GM23338 (cell line): Measurements from ENCODE around the gene BNIPL. TPM values are rescaled to one million over a fixed set of nuclear protein-coding genes. Genes with fewer than 3 reads are reported as not detected.

Experiments used
- ATAC-seq: fragments of 200-7000 bp; cut with Tn5 transposase; 3 replicates; pipeline ENCODE4 v1.9.1; 2020
- DNase-seq: peaks from one replicate; pipeline ENCODE4 v3.0.0-alpha.2; 2015; ENCODE audit warnings: low spot score
- H2AFZ ChIP-seq: fragments of 200-600 bp; sonication (generic); 2 replicates; pipeline ENCODE4 v1.8.0; 2016; ENCODE audit warnings: antibody characterized with exemption, mild to moderate bottlenecking, moderate library complexity
- H3F3A ChIP-seq: fragments of 200-600 bp; sonication (generic); replicated peaks from 2 replicates; pipeline ENCODE4 v1.8.0; 2017; ENCODE audit warnings: antibody characterized with exemption, mixed run types, low read depth
- H3K27ac ChIP-seq: fragments of 200-600 bp; sonication (generic); 2 replicates; pipeline ENCODE4 v1.6.1; 2016; ENCODE audit warnings: low read depth
- H3K27me3 ChIP-seq: fragments of 200-600 bp; sonication (generic); 2 replicates; pipeline ENCODE4 v1.8.0; 2016; ENCODE audit warnings: mild to moderate bottlenecking, mixed run types, moderate library complexity; ENCODE audit not compliant: insufficient read depth
- H3K36me3 ChIP-seq: fragments of 200-600 bp; sonication (generic); 2 replicates; pipeline ENCODE4 v1.8.0; 2016; ENCODE audit warnings: mild to moderate bottlenecking; ENCODE audit not compliant: insufficient read depth
- H3K4me1 ChIP-seq: fragments of 200-600 bp; sonication (generic); 2 replicates; pipeline ENCODE4 v1.8.0; 2016; ENCODE audit warnings: mild to moderate bottlenecking, moderate library complexity; ENCODE audit not compliant: insufficient read depth
- H3K4me2 ChIP-seq: fragments of 200-600 bp; sonication (generic); 2 replicates; pipeline ENCODE4 v1.7.1; 2017; ENCODE audit warnings: mixed run types
- H3K4me3 ChIP-seq: fragments of 200-600 bp; sonication (generic); 2 replicates; pipeline ENCODE4 v1.6.1; 2016; ENCODE audit warnings: mixed run types
- H3K79me2 ChIP-seq: fragments of 200-600 bp; sonication (generic); replicated peaks from 2 replicates; pipeline ENCODE4 v1.8.0; 2017; ENCODE audit warnings: mild to moderate bottlenecking; ENCODE audit not compliant: insufficient read depth
- H3K9me2 ChIP-seq: fragments of 200-600 bp; sonication (generic); 2 replicates; pipeline ENCODE4 v1.8.0; 2017; ENCODE audit not compliant: insufficient read depth
- H4K20me1 ChIP-seq: fragments of 200-600 bp; sonication (generic); replicated peaks from 2 replicates; pipeline ENCODE4 v1.8.0; 2017; ENCODE audit warnings: mild to moderate bottlenecking; ENCODE audit not compliant: insufficient read depth
- H3K27ac Mint-ChIP-seq: 2 replicates; pipeline ENCODE4 v1.8.0; 2020; ENCODE audit warnings: inconsistent platforms, mild to moderate bottlenecking, moderate library complexity, mixed read lengths
- H3K27me3 Mint-ChIP-seq: 3 replicates; pipeline ENCODE4 v1.8.0; 2022; ENCODE audit warnings: low read depth, mild to moderate bottlenecking, moderate library complexity, mixed read lengths, inconsistent platforms; ENCODE audit not compliant: insufficient read depth, poor library complexity
- H3K36me3 Mint-ChIP-seq: 3 replicates; pipeline ENCODE4 v1.8.0; 2021; ENCODE audit warnings: low read depth, mild to moderate bottlenecking, inconsistent platforms, moderate library complexity, mixed read lengths
- H3K4me1 Mint-ChIP-seq: 3 replicates; pipeline ENCODE4 v1.8.0; 2020; ENCODE audit warnings: mild to moderate bottlenecking, inconsistent platforms, mixed read lengths
- H3K4me3 Mint-ChIP-seq: 3 replicates; pipeline ENCODE4 v1.8.0; 2021; ENCODE audit warnings: moderate library complexity, mild to moderate bottlenecking, inconsistent platforms, mixed read lengths
- H3K9me3 Mint-ChIP-seq: 3 replicates; pipeline ENCODE4 v1.8.0; 2020; ENCODE audit warnings: moderate library complexity, mild to moderate bottlenecking, inconsistent platforms, mixed read lengths
- CREB1 ChIP-seq: fragments of 250-450 bp; sonication (Bioruptor Pico); IDR thresholded peaks from 2 replicates; pipeline ENCODE4 v1.5.0; 2020; ENCODE audit warnings: low read depth, mild to moderate bottlenecking, moderate library complexity
- CTCF ChIP-seq, 2 experiments: fragments of 200-600 bp in 1 of 2; sonication (generic) in 1 of 2; conservative IDR thresholded peaks; 2 replicates each; pipeline versions ENCODE4 v1.5.1 to v1.6.1; 2016 to 2017; ENCODE audit warnings: antibody characterized with exemption in 2 of 2, low read depth in 2 of 2, mild to moderate bottlenecking in 2 of 2, moderate library complexity in 1 of 2
- ETS1 ChIP-seq: IDR thresholded peaks from 2 replicates; pipeline ENCODE4 v1.6.1; 2016; ENCODE audit warnings: antibody characterized with exemption
- EZH2phosphoT487 ChIP-seq: fragments of 200-600 bp; sonication (generic); IDR thresholded peaks from one replicate; pipeline ENCODE4 v1.8.1; 2018; ENCODE audit warnings: antibody characterized with exemption; ENCODE audit not compliant: unreplicated experiment
- NANOG ChIP-seq: IDR thresholded peaks from 2 replicates; pipeline ENCODE4 v1.6.1; 2016; ENCODE audit warnings: antibody characterized with exemption, borderline replicate concordance
- REST ChIP-seq: IDR thresholded peaks from one replicate; pipeline ENCODE4 v1.6.1; 2018; ENCODE audit warnings: antibody characterized with exemption; ENCODE audit not compliant: unreplicated experiment
- STAT1 ChIP-seq: IDR thresholded peaks from one replicate; pipeline ENCODE4 v1.6.1; 2016; ENCODE audit warnings: antibody characterized with exemption; ENCODE audit not compliant: unreplicated experiment
- polyA plus RNA-seq: library from polyadenylated mRNA; unstranded; fragments of >200 nt; fragmentation: Nextera tagmentation; extraction: Ambion mirVana; gene quantifications from 2 replicates; pipeline ENCODE4 v1.2.1, GENCODE V29; 2016
- total RNA-seq: library from RNA; depleted of rRNA; stranded (reverse); fragments of >200 nt; shearing (Covaris generic); gene quantifications from 2 replicates; pipeline ENCODE4 v1.2.3, GENCODE V29; 2014

BNIPL gene
- total and polyA plus RNA-seq, 2 experiments from 2014 or later = 0.91 to 1.2 TPM

- Mint-ChIP-seq H3K4me3 (no peak overlapping the region), H3K36me3 (no peaks in the 10 kb centered on the region; the same call in 2 of the 3 replicates), H3K27me3 (peaks cover 2% of the 10 kb centered on the region), H3K27ac (no peak overlapping the region), H3K9me3 (no peaks in the 10 kb centered on the region), H3K4me1 (peaks cover 10% of the 10 kb centered on the region; the same call in 2 of the 3 replicates)
- H3K79me2 ChIP-seq = peaks cover 15% of the 10 kb centered on the region
- no peaks in the 10 kb centered on the region for H3K27me3 ChIP-seq
- peaks cover 4% of the 10 kb centered on the region for H3K4me1 ChIP-seq
- no peaks in the 10 kb centered on the region for H3K9me2 ChIP-seq
- DNase-seq = no peak
- H3K4me2 ChIP-seq = no peak overlapping the region
- H3K4me3 ChIP-seq = no peak overlapping the region
- H3K36me3 ChIP-seq = no peaks in the 10 kb centered on the region
- no peak for TF ChIP-seq ETS1
- no peak for TF ChIP-seq STAT1
- TF ChIP-seq REST = no peak
- H2AFZ ChIP-seq = no peak overlapping the region
- no peaks in the 10 kb centered on the region; the same call in 1 of the 2 replicates for H4K20me1 ChIP-seq
- no peak for ATAC-seq
- H3K27ac ChIP-seq = no peak overlapping the region
- H3F3A ChIP-seq = peaks cover 3% of the 10 kb centered on the region; the same call in 1 of the 2 replicates
These were observed 23.5 kb upstream of the BNIPL start for GRCh38 chr1:151012684-151013471.

DNA sequence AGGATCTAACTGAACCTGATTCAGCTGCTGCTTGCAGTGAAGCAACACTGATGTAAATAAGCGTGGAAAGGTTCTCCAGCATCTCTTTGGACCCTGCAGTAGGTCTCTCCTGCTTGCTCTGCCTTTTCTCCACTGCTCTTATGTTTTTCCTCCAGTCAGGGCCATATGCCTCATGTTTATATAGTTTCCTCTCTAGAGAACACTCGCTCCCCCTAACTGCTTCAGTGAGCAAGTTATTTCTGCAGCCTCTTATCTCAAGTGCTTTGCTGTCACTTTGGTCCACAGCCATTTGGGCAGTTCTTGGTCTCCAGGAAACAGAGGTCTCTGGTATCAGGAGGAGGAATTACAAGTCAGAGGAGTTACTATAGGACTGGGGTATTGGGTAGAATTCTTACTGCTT lies 22.9 kb upstream of the BNIPL start:
- Mint-ChIP-seq H3K4me1 (peaks cover 8% of the 10 kb centered on the region; the same call in 2 of the 3 replicates), H3K4me3 (no peak overlapping the region), H3K27ac (no peak overlapping the region)
- TF ChIP-seq CTCF (conservative IDR thresholded peaks at IDR 0.05; ENCODE audit: low read depth in 2 of 2) = no peak
- no peak for TF ChIP-seq NANOG
- TF ChIP-seq EZH2phosphoT487 = no peak
- TF ChIP-seq CREB1 (CRISPR knock-in tag) = no peak
- TF ChIP-seq STAT1 = no peak

More for the DNA sequence above, 22.9 kb upstream of the BNIPL start:
- DNase-seq (no peak), ATAC-seq (no peak)
- peaks cover 3% of the 10 kb centered on the region; the same call in 2 of the 3 replicates for H3K36me3 Mint-ChIP-seq
- H3K36me3 ChIP-seq = no peaks in the 10 kb centered on the region
- peaks cover 3% of the 10 kb centered on the region; the same call in 1 of the 2 replicates for H3K4me1 ChIP-seq
- H3K27me3 ChIP-seq = no peaks in the 10 kb centered on the region
- no peak overlapping the region for H2AFZ ChIP-seq
- H3K27me3 Mint-ChIP-seq = peaks cover 2% of the 10 kb centered on the region
- H3K9me2 ChIP-seq = no peaks in the 10 kb centered on the region
- H4K20me1 ChIP-seq = no peaks in the 10 kb centered on the region; the same call in 1 of the 2 replicates
- H3K79me2 ChIP-seq = peaks cover 15% of the 10 kb centered on the region
- no peaks in the 10 kb centered on the region for H3K9me3 Mint-ChIP-seq
- H3K27ac ChIP-seq = no peak overlapping the region
- H3K4me2 ChIP-seq = no peak overlapping the region
- no peak overlapping the region for H3K4me3 ChIP-seq
- H3F3A ChIP-seq = peaks cover 3% of the 10 kb centered on the region; the same call in 1 of the 2 replicates
